SK-N-SH (cell line): Measurements from ENCODE around the gene ATP6AP1.

Source experiments
- CTCF ChIP-seq: fragments of 200-600 bp; sonication (generic); IDR thresholded peaks from 2 replicates; pipeline ENCODE4 v1.6.1; 2017; ENCODE audit warnings: antibody characterized with exemption, mild to moderate bottlenecking, moderate library complexity
- EP300 ChIP-seq, 2 experiments: IDR thresholded peaks; 2 replicates each; pipeline versions ENCODE4 v1.4.0 to v1.6.1; 2012; ENCODE audit warnings: borderline replicate concordance in 1 of 2, low read depth in 1 of 2, low read length in 1 of 2
- EZH2phosphoT487 ChIP-seq: fragments of 200-600 bp; sonication (generic); IDR thresholded peaks from 2 replicates; pipeline ENCODE4 v1.6.1; 2017; ENCODE audit warnings: low read depth, mixed run types, mild to moderate bottlenecking, antibody characterized with exemption, moderate library complexity, borderline replicate concordance
- FOXM1 ChIP-seq: IDR thresholded peaks from 2 replicates; pipeline ENCODE4 v1.4.0; 2012; ENCODE audit warnings: low read depth, mild to moderate bottlenecking
- GABPA ChIP-seq: IDR thresholded peaks from 2 replicates; pipeline ENCODE4 v1.4.0; 2012; ENCODE audit warnings: low read depth, mild to moderate bottlenecking
- JUND ChIP-seq: IDR thresholded peaks from 2 replicates; pipeline ENCODE4 v1.4.0; 2012
- MXI1 ChIP-seq: IDR thresholded peaks from 2 replicates; pipeline ENCODE4 v1.6.1; 2012; ENCODE audit warnings: mild to moderate bottlenecking, low read depth, low read length, improper control_type of control experiment
- NRF1 ChIP-seq: IDR thresholded peaks from 2 replicates; pipeline ENCODE4 v1.6.1; 2012; ENCODE audit warnings: low read depth, mild to moderate bottlenecking, low read length
- PBX3 ChIP-seq: IDR thresholded peaks from 2 replicates; pipeline ENCODE4; 2012
- POLR2AphosphoS5 ChIP-seq: IDR thresholded peaks from 2 replicates; pipeline ENCODE4 v1.6.1; 2012; ENCODE audit warnings: low read depth, low read length
- RCOR1 ChIP-seq: fragments of 150-350 bp; IDR thresholded peaks from 2 replicates; pipeline ENCODE4 v1.6.1; 2017; ENCODE audit warnings: antibody characterized with exemption, low read length
- REST ChIP-seq: IDR thresholded peaks from 2 replicates; pipeline ENCODE4 v1.6.1; 2012; ENCODE audit warnings: mild to moderate bottlenecking, low read depth, low read length, moderate library complexity
- YY1 ChIP-seq: IDR thresholded peaks from 2 replicates; pipeline ENCODE4 v1.4.0; 2012; ENCODE audit warnings: low read depth, mild to moderate bottlenecking

- no peak for TF ChIP-seq CTCF
- no peak for TF ChIP-seq FOXM1
- TF ChIP-seq EZH2phosphoT487, result no peak
- TF ChIP-seq EP300 (IDR thresholded peaks at IDR 0.05; ENCODE audit: borderline replicate concordance in 1 of 2, low read depth in 1 of 2, low read length in 1 of 2), result no peak
- no peak for TF ChIP-seq YY1
- TF ChIP-seq REST, result no peak
- TF ChIP-seq MXI1, result no peak
- no peak for TF ChIP-seq JUND
- TF ChIP-seq POLR2AphosphoS5, result no peak
- TF ChIP-seq NRF1, result no peak
- no peak for TF ChIP-seq GABPA
- TF ChIP-seq RCOR1, result no peak
- TF ChIP-seq PBX3, result no peak
These were observed 13.7 kb downstream of the ATP6AP1 start for GRCh38 chrX:154441984-154442707.
